Fibroblast of lung (primary cell): Measurements from ENCODE around the gene DNAH1. TPM values are rescaled to one million over a fixed set of nuclear protein-coding genes. Genes with fewer than 3 reads are reported as not detected.

Experiments
- DNase-seq, 2 donors: peaks; one replicate each; pipeline versions ENCODE4 v3.0.0 to v3.0.0-alpha.2; 2010; ENCODE audit warnings: low read depth in 2 of 2
- H2AFZ ChIP-seq: 2 replicates; pipeline ENCODE4 v1.5.1; 2012; ENCODE audit warnings: low read length, control low read depth, inconsistent platforms
- H3K27ac ChIP-seq: 2 replicates; pipeline ENCODE4 v1.5.1; 2011; ENCODE audit warnings: low read length, control low read depth; ENCODE audit not compliant: insufficient read depth
- H3K27me3 ChIP-seq: 2 replicates; pipeline ENCODE4 v1.5.1; 2011; ENCODE audit warnings: mild to moderate bottlenecking, low read length; ENCODE audit not compliant: control insufficient read depth, insufficient read depth
- H3K36me3 ChIP-seq: 2 replicates; pipeline ENCODE4 v1.5.1; 2011; ENCODE audit warnings: low read length; ENCODE audit not compliant: control insufficient read depth, insufficient read depth
- H3K4me1 ChIP-seq: 2 replicates; pipeline ENCODE4 v1.5.1; 2011; ENCODE audit warnings: low read length; ENCODE audit not compliant: control insufficient read depth, insufficient read depth; ENCODE audit errors: extremely low read depth
- H3K4me2 ChIP-seq: 2 replicates; pipeline ENCODE4 v1.5.1; 2011; ENCODE audit warnings: low read length, control low read depth; ENCODE audit not compliant: insufficient read depth; ENCODE audit errors: extremely low read depth
- H3K4me3 ChIP-seq, 4 experiments: fragments of 200-600 bp in 1 of 4; sonication (generic) in 1 of 4; replicated peaks in 1 of 4; 2 replicates each; pipeline ENCODE4 v1.5.1; 2011 to 2016; ENCODE audit warnings: low read length in 4 of 4, low read depth in 3 of 4, mild to moderate bottlenecking in 3 of 4, control low read depth in 2 of 4, inconsistent platforms in 1 of 4, mixed read lengths in 1 of 4; ENCODE audit not compliant: insufficient read depth in 1 of 4; ENCODE audit errors: control extremely low read depth in 1 of 4
- H3K79me2 ChIP-seq: 2 replicates; pipeline ENCODE4 v1.5.1; 2012; ENCODE audit warnings: mild to moderate bottlenecking, low read length, inconsistent platforms; ENCODE audit not compliant: control insufficient read depth, insufficient read depth
- H3K9ac ChIP-seq: 2 replicates; pipeline ENCODE4 v1.5.1; 2011; ENCODE audit warnings: mild to moderate bottlenecking, low read length, control low read depth; ENCODE audit not compliant: insufficient read depth
- H3K9me3 ChIP-seq: 2 replicates; pipeline ENCODE4 v1.5.1; 2012; ENCODE audit warnings: low read depth, low read length; ENCODE audit not compliant: control insufficient read depth, insufficient read depth
- H4K20me1 ChIP-seq: 2 replicates; pipeline ENCODE4 v1.5.1; 2011; ENCODE audit warnings: low read length; ENCODE audit not compliant: control insufficient read depth, insufficient read depth; ENCODE audit errors: extremely low read depth
- EZH2 ChIP-seq: IDR thresholded peaks from 2 replicates; pipeline ENCODE4 v1.5.1; 2012; ENCODE audit warnings: low read length, control low read depth, mild to moderate bottlenecking; ENCODE audit errors: missing control alignments
- polyA plus RNA-seq, 2 donors: library from polyadenylated mRNA; depleted of rRNA in 1 of 2; stranded (reverse) in 1 of 2; unstranded in 1 of 2; fragments of >200 nt; gene quantifications; 2 replicates each; pipeline ENCODE4 v1.2.1, GENCODE V29; 2011 to 2012; ENCODE audit warnings: missing spikeins in 1 of 2
- total RNA-seq: library from RNA; depleted of rRNA; stranded (reverse); fragments of >200 nt; gene quantifications from 2 replicates; pipeline ENCODE4 v1.2.1, GENCODE V29; 2014
- TF ChIP-seq, protein P1 (sequence below), 2 donors: IDR thresholded peaks in 1 of 2; conservative IDR thresholded peaks in 1 of 2; 1 replicate in 1 of 2; 2 replicates in 1 of 2; pipeline ENCODE4 v1.5.1; 2011 to 2012; ENCODE audit warnings: low read length in 2 of 2, control low read depth in 1 of 2, inconsistent platforms in 1 of 2, low read depth in 1 of 2, mild to moderate bottlenecking in 1 of 2

The DNAH1 gene
- total and polyA plus RNA-seq, 2 donors (not counting 1 experiment from before 2014, with no cell fraction given): 1.9 to 3.0 TPM

DNA sequence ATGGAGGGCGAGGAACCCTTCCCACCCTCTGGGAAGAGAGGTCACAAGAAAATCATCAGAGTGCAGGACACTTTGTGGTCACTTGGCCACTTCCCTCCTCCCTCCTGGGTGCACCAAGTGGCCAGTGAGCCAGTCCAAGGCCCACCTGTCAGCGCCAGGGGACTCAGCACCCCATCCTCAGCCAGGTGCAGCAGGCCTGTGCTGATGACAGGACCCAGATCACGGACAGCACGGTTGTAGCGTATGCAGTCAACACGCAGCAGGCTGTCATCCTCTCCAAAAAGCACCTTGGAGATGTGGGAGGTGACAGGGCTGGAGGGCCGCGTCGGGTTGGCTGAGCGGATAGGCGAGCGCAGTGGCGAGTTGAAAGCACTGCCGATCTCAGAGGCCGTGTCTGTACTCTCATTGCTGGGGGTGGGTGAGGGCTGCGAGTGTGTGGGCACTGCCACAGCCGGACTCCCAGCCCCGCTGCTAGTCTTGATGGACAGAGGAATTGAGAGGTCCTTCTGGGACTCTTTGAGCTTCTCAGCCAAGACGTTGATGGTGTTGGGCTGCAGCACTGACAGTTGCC is 87.2 kb downstream of the DNAH1 start:
- H3K9ac ChIP-seq: no peak overlapping the region
- H3K4me1 ChIP-seq: no peaks in the 10 kb centered on the region
- no peak for DNase-seq
- no peak overlapping the region for H3K4me3 ChIP-seq
- peaks cover 7% of the 10 kb centered on the region for H3K79me2 ChIP-seq
- H2AFZ ChIP-seq: no peak overlapping the region
- H4K20me1 ChIP-seq: no peaks in the 10 kb centered on the region
- H3K27me3 ChIP-seq: no peaks in the 10 kb centered on the region
- H3K27ac ChIP-seq: no peak overlapping the region
- peaks cover 47% of the 10 kb centered on the region for H3K36me3 ChIP-seq
- TF ChIP-seq, protein P1, sequence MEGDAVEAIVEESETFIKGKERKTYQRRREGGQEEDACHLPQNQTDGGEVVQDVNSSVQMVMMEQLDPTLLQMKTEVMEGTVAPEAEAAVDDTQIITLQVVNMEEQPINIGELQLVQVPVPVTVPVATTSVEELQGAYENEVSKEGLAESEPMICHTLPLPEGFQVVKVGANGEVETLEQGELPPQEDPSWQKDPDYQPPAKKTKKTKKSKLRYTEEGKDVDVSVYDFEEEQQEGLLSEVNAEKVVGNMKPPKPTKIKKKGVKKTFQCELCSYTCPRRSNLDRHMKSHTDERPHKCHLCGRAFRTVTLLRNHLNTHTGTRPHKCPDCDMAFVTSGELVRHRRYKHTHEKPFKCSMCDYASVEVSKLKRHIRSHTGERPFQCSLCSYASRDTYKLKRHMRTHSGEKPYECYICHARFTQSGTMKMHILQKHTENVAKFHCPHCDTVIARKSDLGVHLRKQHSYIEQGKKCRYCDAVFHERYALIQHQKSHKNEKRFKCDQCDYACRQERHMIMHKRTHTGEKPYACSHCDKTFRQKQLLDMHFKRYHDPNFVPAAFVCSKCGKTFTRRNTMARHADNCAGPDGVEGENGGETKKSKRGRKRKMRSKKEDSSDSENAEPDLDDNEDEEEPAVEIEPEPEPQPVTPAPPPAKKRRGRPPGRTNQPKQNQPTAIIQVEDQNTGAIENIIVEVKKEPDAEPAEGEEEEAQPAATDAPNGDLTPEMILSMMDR (conservative IDR thresholded peaks at IDR 0.05 in 1 of 2, IDR thresholded peaks at IDR 0.05 in 1 of 2; ENCODE audit: low read depth in 1 of 2, low read length in 2 of 2): no peak
- TF ChIP-seq EZH2: no peak
- no peaks in the 10 kb centered on the region for H3K9me3 ChIP-seq
- no peak overlapping the region for H3K4me2 ChIP-seq

DNA sequence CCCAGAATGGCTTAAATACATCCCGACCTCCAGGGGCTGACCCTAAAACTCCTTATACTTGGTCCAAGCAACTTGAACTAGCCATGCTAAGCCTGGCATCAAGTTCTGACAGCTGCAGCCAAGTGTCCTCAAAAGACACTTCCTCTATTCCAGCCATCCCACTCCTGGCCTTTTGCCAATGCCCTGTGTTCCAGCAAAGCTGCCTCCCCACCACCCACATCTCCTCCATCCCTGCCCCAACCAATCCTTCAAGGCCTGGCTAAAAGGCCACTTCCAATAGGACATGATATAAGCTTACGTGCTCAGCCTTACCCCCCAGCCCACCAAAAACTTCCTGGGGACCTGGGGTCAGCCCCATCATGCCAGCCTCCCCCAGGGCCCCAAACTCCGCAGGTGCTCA is 87.8 kb downstream of the DNAH1 start:
- Histone ChIP-seq H3K36me3 (peaks cover 47% of the 10 kb centered on the region), H3K79me2 (peaks cover 13% of the 10 kb centered on the region), H4K20me1 (no peaks in the 10 kb centered on the region), H3K27me3 (no peaks in the 10 kb centered on the region), H3K9me3 (no peaks in the 10 kb centered on the region), H2AFZ (no peak overlapping the region), H3K4me1 (peaks cover 3% of the 10 kb centered on the region), H3K4me2 (no peak overlapping the region), H3K4me3 (no peak overlapping the region), H3K9ac (no peak overlapping the region), H3K27ac (no peak overlapping the region)
- TF ChIP-seq EZH2: no peak
- TF ChIP-seq, protein P1 (conservative IDR thresholded peaks at IDR 0.05 in 1 of 2, IDR thresholded peaks at IDR 0.05 in 1 of 2; ENCODE audit: low read depth in 1 of 2, low read length in 2 of 2): no peak
- DNase-seq: no peak

DNA sequence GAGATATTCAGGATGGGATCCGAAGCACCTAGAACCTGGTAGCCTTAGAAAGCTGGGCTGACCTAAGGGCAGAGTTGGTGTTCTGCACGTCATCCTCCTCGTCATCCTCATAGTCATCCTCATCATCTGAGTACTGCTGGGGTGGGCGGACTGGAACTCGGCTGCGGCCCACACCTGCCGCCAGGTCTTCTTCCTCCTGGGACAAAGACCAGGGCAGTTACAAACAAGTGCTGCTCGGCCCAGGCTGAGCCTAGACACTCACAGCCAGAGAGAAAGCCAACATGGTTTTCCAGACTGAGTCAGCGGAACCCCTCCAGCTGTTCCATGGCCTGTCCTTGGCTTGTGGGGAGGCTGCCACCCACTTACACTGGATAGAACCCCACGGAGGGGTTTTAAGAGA is 88.3 kb downstream of the DNAH1 start:
- H3K4me2 ChIP-seq: no peak overlapping the region
- H3K36me3 ChIP-seq: peaks cover 47% of the 10 kb centered on the region
- H4K20me1 ChIP-seq: no peaks in the 10 kb centered on the region
- peaks cover 17% of the 10 kb centered on the region for H3K79me2 ChIP-seq
- no peaks in the 10 kb centered on the region for H3K9me3 ChIP-seq
- H3K9ac ChIP-seq: no peak overlapping the region
- H2AFZ ChIP-seq: no peak overlapping the region
- H3K4me3 ChIP-seq: no peak overlapping the region
- H3K27ac ChIP-seq: no peak overlapping the region
- H3K27me3 ChIP-seq: no peaks in the 10 kb centered on the region
- TF ChIP-seq EZH2: no peak
- TF ChIP-seq, protein P1 (conservative IDR thresholded peaks at IDR 0.05 in 1 of 2, IDR thresholded peaks at IDR 0.05 in 1 of 2; ENCODE audit: low read depth in 1 of 2, low read length in 2 of 2): no peak
- DNase-seq: no peak
- peaks cover 5% of the 10 kb centered on the region for H3K4me1 ChIP-seq
